GM19455 (cell line): ENCODE measurements around the gene C1orf159.

Experiments used
- ATAC-seq: cut with Tn5 transposase; IDR thresholded peaks from one replicate; pipeline ENCODE4 v1.9.1; 2021; ENCODE audit not compliant: unreplicated experiment

The C1orf159 gene

DNA sequence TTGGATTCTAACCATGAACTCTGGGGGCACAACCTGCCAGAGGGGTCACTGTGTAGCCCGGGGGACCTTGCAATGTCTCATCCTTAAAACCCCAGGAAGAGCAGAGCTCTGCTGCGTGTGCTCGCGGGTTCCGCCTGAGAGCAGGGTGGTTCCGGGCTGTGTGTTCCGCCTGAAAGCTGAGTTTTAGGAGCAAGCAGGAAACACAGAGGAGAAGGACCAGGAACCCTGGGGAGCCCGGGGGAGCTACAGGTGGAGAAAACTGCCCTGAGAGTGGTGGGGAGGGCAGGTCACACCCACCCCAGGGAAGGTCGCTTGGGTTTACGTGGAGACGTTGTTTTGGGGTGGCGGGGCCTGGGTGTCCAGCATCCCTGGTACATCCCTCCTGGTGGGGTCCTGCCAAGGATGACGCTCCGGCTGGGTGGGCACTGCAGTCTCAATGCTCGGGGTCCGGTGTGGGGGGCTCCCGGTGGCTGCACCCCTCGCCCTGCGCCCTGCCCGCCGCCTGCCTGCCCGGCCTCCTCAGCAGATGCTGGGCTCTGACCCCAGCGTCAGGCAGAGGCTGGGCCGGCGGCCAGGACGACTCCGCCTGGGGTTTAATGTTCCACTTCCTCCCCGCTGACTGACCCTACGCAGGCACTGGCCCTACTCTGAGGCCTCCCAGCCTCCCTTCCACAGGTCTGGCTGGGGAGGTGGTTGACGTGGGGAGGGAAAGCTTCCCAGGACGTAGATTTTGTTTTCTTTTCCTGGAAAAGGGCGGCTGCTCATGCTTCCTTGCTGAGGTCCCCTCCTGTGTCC is 17.3 kb upstream of the C1orf159 start:
- ATAC-seq = no peak

DNA sequence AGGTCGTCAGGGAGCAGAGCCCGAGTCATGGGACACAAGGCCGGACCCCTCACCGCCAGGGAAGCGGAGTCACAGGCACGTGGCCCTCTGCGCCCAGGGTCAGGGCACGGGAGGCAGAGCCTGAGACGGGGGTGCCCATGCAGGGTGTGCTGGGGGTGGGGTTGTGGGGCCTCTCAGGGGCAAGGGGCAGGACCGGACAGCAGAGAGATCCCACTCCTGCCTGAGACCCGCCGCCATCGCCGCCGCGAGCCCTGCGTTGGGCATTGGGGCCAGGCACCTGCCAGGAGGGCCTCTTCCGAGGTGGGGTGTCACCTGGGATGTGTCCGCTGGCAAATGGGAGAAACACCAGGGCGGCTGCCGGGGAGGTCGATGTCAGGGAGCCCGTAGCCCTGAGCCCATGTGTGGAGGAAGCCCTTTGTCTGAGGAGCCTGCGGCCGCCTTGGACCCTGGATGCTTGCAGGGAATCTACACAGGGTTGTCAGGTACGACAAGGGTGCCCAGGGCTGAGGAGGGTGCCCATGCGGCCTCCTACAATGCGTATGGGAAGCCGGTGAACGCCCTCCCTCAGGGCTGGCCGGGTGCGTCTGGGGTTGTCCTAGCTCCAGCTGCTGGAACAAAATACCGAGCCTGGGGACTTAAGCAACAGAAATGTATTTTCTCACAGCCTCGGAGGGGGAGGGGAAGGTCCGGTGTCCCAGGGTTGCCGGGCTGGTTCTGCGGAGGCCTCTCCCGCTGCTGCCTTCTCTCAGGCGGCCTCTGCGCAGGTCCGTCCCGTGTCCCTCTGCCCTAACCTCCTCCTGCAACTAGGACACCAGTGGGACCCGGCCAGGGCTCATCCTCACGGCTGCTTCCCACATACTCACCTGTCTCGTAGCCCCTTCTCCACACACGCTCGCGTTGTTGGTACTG is 16.4 kb upstream of the C1orf159 start:
- ATAC-seq = no peak

DNA sequence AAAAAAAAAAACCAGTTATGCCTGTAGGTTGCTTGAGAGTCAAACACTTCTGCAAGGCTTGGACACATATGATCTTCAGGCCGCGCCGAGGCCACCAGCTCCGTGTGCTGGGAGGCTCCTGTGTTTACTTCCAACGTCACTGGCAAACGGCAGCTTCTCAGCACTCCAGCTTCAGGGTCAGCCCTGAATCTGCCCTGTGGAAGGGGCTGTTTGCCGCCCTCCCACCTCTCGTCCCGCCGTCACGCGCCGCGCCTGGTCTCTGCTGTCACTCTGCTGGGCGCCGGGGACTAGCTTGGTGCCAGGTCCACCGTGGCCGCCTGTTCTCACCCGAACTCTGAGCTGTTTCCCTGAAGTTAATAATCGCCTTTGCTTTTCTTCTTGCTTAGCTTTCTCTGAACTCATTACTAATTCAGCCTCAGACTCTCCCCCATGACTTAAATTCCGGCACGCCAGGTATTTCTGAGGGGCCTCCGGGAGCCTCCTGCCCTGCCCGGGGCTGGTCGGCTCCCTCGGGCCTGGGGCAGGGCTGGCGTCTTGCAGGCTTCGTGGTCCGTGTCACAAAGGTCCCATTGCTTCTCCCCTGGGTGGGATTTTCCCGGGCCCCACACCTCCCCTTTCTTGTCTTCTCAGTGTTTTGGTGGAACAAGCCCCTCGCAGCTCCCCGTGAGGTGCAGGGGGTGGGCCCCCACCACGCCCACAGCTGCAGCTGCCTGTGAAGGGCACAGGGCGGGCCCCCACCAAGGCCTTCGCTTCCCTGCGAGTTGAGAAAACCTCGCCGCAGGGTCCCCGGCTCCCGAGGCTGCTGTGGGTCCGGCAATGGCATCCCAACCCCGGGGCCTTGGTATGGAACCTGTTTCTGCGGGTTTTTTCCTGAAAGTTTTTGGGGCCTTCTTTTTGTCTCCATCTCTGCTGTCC is 14.6 kb upstream of the C1orf159 start:
- ATAC-seq = no peak

DNA sequence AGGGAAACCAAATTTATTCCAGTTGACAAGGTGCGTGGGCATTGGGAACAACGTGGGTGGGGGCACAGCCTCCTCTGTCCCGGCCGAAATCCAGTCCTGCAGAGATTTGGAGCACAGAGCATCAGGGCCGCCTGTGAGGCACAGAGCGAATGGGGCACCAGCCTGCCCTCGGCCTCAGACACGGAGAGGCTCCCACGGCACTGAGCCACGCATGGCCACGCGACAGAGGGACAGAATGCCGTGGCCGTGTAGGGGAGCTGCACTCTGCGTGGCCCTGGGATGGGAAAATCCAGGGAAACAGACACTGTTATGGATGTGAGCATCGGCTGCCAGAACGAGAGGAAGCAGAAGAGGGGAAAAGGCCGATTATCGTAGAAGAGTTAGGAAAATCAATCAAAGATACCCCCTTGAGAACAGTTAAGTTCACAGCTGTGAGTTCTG is 13.5 kb upstream of the C1orf159 start:
- ATAC-seq = no peak

DNA sequence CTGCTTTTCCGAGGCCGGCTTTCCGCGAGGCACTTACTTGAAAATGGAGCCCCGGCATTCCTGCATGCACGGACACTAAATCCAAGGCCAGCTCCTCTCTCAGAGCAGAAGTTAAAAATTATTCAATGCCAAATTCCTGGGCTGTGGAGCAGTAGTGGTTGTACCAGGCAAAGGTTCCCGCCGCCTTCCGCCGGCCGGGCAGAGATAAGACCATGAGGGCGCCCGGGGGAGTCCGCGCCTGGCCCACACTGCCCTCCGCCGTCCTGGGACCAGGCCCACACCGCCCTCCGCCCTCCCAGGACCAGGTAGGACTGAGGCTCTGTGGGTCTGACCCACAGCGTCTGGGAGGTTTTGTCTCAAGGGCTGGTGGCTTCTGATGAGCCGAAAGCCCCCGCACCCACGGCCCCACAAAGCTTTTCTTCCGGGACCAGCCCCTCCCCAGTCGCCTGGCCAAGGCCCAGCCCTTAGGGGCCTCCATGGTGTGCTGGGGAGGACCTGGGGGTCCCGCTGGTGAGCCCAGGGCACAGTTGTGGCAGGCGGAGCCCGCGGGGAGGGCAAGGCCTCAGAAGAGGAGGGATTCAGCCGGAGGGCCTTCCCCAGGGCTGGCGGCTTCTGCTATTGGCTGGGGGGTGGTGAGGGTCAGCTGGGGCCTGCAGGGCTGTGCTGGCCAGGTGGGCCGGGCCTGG is 12.7 kb upstream of the C1orf159 start:
- no peak for ATAC-seq

DNA sequence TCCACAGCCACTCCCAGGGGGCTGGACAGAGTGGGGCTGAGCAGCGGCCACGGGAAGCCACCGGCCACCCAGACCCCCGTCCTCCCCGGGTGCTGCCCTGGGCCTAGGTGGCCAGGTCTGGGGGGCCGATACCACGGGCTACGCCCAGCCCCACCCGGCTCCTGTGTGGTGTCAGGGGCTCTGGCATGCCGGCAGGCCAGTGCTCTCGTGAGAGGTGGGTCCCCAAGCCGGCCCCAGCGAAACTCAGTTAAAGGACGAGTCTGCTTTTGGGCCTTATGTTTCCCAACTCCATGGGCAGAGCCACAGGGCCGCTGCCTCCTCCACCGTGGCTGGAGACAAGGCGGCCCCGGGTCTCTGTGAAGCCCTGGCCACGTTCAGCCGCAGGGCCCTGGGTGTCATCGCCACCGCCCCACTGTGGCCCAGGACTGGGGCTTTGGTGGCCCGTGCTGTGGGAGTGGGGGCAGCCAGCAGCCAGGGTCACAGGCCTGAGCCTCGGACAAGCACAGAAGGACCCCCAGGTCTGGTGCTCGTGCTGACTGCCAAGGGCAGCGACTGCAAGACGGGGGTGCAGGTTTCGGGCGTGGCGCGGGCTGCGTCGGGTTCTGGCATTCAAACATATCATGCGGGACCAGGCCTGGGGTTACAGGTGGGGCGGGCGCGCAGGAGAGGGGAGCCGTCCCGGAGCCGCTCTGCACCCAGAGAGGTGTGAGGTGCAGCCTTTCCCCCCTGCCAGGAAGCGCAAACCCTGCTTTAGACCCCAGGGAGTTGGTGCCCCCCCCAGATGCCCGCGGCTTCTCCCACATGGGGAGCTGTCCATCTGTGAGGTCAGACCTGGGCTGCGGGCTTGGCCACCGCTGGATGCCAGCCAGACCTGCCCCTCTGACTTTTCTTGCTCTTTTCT is 11.9 kb upstream of the C1orf159 start:
- ATAC-seq = no peak

DNA sequence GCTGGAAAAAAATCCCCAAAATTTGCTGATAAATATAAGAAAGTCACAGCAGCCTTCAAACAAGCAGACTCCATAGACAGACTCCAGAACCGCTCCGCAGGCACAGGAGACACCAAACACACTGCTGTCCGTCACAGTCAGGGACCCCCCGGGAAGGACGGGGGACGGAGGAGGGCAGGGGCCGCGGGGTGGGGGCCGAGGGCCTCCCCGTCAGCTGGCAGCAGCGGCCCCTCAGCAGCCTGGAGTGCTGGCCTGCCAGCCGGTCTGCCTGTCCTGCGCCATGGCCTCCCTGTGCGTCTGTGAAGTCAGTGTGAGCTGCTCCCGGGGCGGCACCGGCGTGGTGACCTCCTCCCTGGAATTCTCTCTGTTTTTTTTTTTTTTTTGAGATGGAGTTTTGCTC is 10.1 kb upstream of the C1orf159 start:
- ATAC-seq = no peak

DNA sequence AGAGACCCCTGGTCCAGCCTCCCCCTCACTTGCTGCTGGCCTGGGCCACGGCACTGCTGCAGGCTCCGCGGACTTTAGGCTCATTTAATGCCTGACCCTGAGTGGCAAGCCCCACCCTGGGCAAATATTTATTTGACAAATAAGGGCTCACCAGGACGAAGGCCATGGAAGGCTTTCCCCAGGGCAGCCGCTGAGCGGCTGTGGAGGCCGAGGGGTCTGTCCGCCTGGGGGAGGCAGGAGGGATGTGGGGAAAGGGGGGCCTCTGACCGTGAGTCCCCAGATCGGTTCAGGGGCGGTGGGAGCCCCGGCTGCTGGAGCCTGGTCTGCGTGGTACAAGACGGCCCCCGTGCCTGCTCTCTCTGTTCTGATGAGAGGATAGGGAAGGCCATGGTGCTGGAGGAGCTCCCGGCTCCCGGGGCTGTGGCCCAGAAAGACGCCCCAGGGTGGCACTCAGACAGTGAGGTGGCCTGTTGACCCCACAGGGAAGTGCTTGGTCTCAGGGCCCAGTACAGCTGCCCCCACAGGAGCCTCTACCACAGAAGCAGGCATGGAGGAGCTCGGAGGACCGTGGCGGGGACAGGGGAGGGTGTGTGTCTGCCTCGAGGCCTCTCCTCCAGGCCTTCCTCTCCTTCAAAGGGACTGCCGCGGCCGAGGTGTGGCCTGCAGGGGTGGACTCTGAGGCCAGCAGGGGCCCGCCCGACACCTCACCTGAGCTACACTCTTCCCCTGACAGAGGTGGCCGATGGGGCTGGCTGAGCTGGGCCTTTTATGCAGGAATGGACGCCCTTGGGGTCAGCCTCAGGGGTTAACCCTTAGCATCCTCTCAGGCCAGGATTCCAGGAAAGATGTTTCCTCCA is 9.1 kb upstream of the C1orf159 start:
- no peak for ATAC-seq

DNA sequence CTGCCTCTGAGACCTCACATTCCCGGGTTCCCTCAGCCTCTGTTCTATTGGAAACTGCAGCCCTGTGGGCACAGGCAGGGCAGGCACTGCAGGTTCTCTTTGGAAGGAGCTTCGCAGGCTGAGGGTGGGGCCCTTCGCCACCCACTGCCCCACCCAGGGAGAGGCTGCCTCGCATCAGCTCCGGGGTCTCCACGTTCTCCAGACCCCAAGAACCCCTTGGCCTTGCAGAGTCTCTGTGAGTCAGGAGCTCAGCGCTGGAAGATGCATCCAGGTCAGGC is 8.6 kb upstream of the C1orf159 start:
- no peak for ATAC-seq

DNA sequence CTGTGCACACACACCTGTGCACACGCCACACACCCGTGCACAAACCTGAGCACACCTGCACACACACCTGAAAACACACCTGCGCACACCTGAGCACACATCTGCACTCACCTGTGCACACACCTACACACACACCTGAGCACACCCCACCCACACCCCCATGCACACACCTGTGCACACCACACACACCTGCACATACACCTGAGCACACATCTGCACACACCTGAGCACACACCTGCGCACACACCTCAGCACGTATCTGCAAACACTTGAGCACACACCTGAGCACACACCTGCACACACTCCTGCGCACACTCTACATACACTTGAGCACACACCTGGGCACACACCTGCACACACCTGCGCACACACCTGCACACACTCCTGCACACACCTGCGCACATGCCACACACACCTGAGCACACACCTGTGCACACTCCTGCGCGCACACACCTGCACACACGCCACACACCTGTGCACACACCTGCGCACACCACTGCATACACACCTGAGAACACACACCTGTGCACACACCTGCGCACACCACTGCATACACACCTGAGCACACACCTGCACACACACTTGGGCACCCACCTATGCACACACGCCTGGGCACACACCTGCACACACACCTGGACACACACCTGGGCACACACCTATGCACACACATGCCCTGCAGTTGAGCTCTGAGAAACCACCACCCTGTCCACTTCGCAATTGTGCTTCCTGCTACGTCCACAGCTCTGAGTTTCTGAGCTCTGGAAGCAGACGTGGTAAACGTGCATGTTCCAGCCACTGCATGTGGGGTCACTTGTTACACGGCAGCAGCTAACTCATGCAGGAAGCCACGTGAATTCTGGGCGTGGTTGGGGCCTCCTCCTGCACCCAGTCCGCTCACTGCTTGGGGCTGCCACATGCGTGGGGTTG is 8.0 kb upstream of the C1orf159 start:
- no peak for ATAC-seq

DNA sequence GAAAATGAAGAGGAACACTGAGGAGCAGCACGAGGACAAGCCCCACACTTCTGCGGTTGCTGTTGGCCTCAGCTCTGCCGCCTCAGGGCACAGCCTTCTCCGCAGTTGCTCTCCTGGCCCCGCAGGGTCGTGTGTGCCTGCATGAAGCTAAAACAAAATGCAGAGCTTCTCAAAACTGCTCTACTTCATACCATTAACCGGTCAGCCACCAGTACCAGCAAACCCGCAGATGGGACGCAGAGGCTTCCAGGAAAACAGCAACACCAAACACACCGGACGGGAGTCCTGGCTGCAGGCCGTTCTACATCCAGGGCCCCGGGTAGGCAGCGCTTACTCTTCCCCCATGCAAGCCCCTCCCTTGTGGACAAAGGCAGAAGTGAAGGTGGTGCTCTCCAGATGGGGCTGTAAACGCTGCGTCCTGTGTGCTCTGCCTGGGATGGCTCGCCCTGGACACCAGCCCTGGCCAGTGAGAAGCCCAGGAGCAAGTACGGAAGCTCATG is 7.1 kb upstream of the C1orf159 start:
- ATAC-seq = no peak

DNA sequence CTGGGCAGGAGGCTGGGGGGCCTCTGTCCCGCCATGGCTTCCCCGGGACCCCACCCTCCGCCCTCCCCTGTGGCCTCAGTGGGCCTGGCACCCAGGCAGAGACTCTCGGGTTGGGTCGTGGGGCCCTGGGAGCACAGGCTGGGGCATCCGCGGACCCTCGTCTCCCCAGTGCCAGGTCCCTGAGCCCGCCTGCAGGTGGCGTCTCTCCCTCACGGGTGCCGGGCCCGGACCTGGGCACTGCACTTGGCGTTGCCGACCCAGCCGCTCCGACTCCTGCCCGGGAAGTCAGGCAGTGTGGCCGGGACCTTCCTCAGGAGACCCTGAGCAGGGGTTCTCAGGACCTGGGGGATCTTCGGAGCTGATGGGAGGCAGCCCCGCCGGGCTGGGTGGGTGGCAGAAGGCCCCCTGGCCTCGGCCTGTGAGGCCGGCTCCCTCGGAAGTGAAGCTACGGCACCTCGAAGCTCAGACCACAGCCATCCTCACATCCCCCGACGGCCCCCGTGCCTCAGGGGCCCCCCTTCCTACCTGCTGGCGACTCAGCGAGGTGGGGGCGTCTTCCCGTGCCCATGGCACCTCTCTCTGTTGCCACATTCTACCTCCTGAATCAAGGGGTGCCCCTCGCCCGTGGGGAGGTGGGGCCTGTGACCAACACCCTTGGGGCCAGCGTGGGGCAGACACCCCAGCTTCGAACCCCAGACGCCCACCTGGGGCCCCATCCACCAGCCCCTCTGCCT is 6.4 kb upstream of the C1orf159 start:
- ATAC-seq = no peak

DNA sequence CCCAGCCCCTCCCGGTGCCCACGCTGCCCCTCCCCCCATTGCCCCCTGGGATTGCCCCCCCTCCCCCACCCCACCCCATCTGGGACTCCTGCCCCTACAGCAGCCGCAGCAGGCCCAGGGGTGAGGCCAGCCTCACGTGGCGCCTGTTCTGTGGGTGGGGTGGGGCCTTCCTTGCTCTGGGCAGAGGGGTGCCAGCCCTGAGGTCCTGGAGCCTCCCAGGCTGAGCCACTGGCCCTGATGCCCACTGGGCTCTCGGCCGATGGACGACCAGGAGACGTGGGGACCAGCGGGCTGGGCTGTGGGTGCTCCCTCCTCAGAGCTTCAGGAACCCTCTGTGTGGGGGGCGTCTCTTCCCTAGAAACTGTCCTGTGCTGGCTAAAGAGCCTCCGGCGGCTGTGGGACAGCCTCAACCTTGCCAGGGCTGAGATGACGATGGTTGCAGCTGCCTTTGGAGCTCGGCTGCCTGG is 5.8 kb upstream of the C1orf159 start:
- ATAC-seq = no peak

DNA sequence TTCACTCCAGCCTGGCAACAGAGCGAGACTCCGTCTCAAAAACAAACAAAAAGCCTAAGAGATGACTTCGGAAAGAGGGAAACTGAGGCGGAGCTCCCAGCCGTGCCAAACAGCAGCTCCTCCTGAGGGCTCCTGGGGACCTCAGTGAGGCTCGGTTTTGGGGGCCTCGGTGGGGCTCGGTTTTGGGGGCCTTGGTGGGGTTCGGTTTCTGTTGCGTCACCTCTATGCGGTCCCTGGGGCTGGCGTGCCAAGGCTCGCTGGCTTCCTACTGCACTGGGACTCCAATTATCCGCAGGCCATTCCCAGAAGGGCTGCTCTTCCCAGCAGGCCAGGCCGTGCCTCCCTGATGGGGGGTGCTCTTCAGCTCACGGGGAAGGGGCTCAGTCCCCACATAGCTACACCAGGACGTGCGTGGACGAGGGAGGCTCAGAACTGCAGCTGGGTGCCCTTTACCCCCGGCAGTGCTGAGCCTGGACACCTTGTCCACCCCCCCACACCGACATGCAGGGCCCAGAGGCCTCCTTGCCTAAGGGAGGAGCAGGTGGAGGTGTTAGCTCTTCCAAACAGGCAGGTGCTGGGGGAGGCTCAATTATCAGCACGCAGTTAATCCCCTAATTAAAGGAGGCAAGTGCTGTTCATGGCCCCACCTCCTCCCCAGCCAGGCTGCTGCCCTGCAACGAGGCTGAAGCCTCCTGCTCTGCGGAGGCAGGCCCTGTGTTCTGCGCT is 5.1 kb upstream of the C1orf159 start:
- ATAC-seq = no peak

DNA sequence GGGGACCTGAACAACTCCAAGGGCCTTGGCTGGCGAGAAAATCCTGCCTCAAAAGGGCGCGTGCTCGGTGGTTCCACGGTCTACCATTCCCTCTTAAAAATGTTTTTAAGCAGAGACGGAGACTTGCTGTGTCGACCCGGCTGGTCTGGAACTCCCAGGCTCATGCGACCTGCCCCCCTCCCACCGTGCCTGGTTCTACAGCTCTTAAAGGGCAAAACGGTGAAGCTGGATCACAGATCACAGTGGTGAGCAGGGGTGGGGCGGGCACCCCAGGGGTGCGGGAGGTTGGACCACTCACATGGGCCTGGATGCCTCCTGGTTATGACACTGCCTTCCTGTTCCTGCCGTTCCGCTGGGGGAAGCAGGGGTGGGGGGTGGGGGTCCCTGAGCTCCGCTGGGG is 4.2 kb upstream of the C1orf159 start:
- ATAC-seq = no peak

DNA sequence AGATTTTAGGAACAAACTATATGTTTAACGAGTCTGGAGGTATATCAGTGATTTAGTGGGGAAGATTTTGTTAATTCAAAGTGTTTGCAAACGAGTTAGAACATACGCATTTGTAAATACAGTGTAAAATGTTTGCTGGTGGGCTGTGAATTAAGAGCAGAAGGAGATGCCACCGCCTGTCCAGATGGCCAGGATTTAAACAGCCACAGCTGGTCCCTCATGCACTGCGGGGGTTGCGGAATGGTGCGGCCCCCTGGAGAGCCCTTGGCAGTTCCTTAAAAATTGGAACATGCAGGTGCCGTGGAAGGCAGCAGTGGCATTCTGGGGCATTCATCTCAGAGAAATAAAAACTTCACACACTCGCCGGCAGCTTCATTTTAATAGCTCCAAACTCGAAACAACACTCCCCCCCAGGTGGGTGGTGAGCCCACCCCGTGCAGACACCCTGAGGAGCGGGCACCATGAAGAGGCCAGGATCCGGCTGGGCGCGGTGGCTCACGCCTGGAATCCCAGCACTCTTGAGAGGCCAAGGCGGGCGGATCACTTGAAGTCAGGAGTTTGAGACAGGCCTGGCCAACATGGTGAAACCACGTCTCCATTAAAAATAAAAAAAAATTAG is 3.5 kb upstream of the C1orf159 start:
- no peak for ATAC-seq
